Right renal pelvis (tissue), 4 donors: ENCODE data around the gene MRPL53. TPM values are rescaled to one million over a fixed set of nuclear protein-coding genes. Genes with fewer than 3 reads are reported as not detected.
"Not testable (repeated sequence)": the region's sequence is repeated elsewhere in the genome, so short reads cannot be mapped to it uniquely, and the experiment has no call there.

Experiments
- DNase-seq, 4 donors: peaks; one replicate each; pipeline ENCODE4 v3.0.0-alpha.2; 2013; ENCODE audit warnings: low read depth in 4 of 4, low spot score in 3 of 4, missing footprints in 1 of 4
- polyA plus RNA-seq, 4 donors: library from polyadenylated mRNA; unstranded; fragments of 120-200 nt; gene quantifications; one replicate each; pipeline ENCODE4 v1.2.1, GENCODE V29; 2013; ENCODE audit not compliant: insufficient read length in 4 of 4

Gene MRPL53
- polyA plus RNA-seq, 4 donors = 36.6 to 67.9 (median 44.6) TPM

- DNase-seq = peak; percentile 95 to 99 (median 98)
These were observed 17.6 kb downstream of the MRPL53 start, which contains the start of gene INO80B for GRCh38 chr2:74454654-74455511. INO80B (plus strand) TSS chr2:74455087; CDS start chr2:74455117, 30 bp downstream.

GRCh38 chr2:74450570-74451190 is 21.8 kb downstream of the MRPL53 start:
- DNase-seq = no peak

GRCh38 chr2:74448771-74449170 is 23.7 kb downstream of the MRPL53 start:
- no peak for DNase-seq

- no peak for DNase-seq
These were observed 25.1 kb downstream of the MRPL53 start for GRCh38 chr2:74447230-74447999.

GRCh38 chr2:74444498-74445318 is 27.8 kb downstream of the MRPL53 start:
- DNase-seq = no peak

- not testable (repeated sequence) for DNase-seq
These were observed 29.8 kb downstream of the MRPL53 start for GRCh38 chr2:74442483-74443297.

GRCh38 chr2:74441690-74442482 is 30.6 kb downstream of the MRPL53 start, which contains the start of gene RTKN:
RTKN (minus strand) TSS chr2:74441937; CDS start chr2:74441816, 121 bp downstream.
- DNase-seq = peak in 1 of 4 donors; percentile 53

GRCh38 chr2:74441170-74441689 is 31.2 kb downstream of the MRPL53 start:
- no peak for DNase-seq

- DNase-seq = peak; percentile 82 to 88 (median 84)
These were observed 31.9 kb downstream of the MRPL53 start for GRCh38 chr2:74440378-74441169.

GRCh38 chr2:74439803-74440377 is 32.6 kb downstream of the MRPL53 start:
- DNase-seq = peak in 1 of 4 donors; percentile 38

- no peak for DNase-seq
These were observed 33.1 kb downstream of the MRPL53 start for GRCh38 chr2:74439373-74439772.

- no peak for DNase-seq
These were observed 34.2 kb downstream of the MRPL53 start for GRCh38 chr2:74438248-74438647.

GRCh38 chr2:74436848-74437695 is 35.4 kb downstream of the MRPL53 start:
- no peak for DNase-seq

- no peak for DNase-seq
These were observed 36.2 kb downstream of the MRPL53 start for GRCh38 chr2:74436111-74436805.

GRCh38 chr2:74430502-74430901 is 42.0 kb downstream of the MRPL53 start:
- DNase-seq = no peak
